ENCODE measurements around the gene SGK1. TPM values are rescaled to one million over a fixed set of nuclear protein-coding genes. Genes with fewer than 3 reads are reported as not detected.
A peak's percentile ranks its signal among the peaks of the same experiment; 100 is the strongest.
"Not testable (repeated sequence)": the region's sequence is repeated elsewhere in the genome, so short reads cannot be mapped to it uniquely, and the experiment has no call there.

Gene SGK1
- total and polyA plus RNA-seq, 10 donors: 12.3 to 80.1 (median 51.4) TPM

GRCh38 chr6:134238960-134239795, 78.7 kb downstream of the SGK1 start:
- H3K27ac ChIP-seq: peak overlapping the region in 3 of 8 donors; percentile 12 to 81 (median 78)
- H3K4me1 ChIP-seq: peaks cover 5 to 55% (median 26%) of the 10 kb centered on the region in 6 donors
- H3K36me3 ChIP-seq: no peaks in the 10 kb centered on the region
- no peaks in the 10 kb centered on the region for H3K9me3 ChIP-seq
- H3K27me3 ChIP-seq (replicated peaks in 1 of 7): no peaks in the 10 kb centered on the region
- DNase-seq: no peak
- intact Hi-C loops (cut with DNase I; ENCODE audit: low total_unique reads): no loop called here
- WGBS, 5 donors: 53 to 71% (median 62%) methylated on average over 6 of the region's 6 CpGs
- TF ChIP-seq CTCF (IDR thresholded peaks at IDR 0.05 in 8 of 11, conservative IDR thresholded peaks at IDR 0.05 in 3 of 11) (no peak), POLR2AphosphoS5 (IDR thresholded peaks at IDR 0.05) (peak in 1 of 3 donors; percentile 13), POLR2A (IDR thresholded peaks at IDR 0.05) (no peak)
- no peak overlapping the region for H3K4me3 ChIP-seq

GRCh38 chr6:134238006-134238405, 79.9 kb downstream of the SGK1 start:
- no peaks in the 10 kb centered on the region for H3K36me3 ChIP-seq
- DNase-seq: no peak
- H3K4me1 ChIP-seq: peaks cover 5 to 64% (median 26%) of the 10 kb centered on the region in 6 donors
- H3K27me3 ChIP-seq (replicated peaks in 1 of 7): no peaks in the 10 kb centered on the region
- H3K9me3 ChIP-seq: no peaks in the 10 kb centered on the region
- TF ChIP-seq POLR2AphosphoS5 (IDR thresholded peaks at IDR 0.05): no peak
- no peak for TF ChIP-seq CTCF (IDR thresholded peaks at IDR 0.05 in 8 of 11, conservative IDR thresholded peaks at IDR 0.05 in 3 of 11)
- TF ChIP-seq POLR2A (IDR thresholded peaks at IDR 0.05): no peak
- H3K4me3 ChIP-seq: no peak overlapping the region
- no peak overlapping the region for H3K27ac ChIP-seq
- WGBS, 5 donors: 81 to 91% (median 87%) methylated on average over 2 of the region's 2 CpGs
- intact Hi-C loops (cut with DNase I; ENCODE audit: low total_unique reads): no loop called here

DNA sequence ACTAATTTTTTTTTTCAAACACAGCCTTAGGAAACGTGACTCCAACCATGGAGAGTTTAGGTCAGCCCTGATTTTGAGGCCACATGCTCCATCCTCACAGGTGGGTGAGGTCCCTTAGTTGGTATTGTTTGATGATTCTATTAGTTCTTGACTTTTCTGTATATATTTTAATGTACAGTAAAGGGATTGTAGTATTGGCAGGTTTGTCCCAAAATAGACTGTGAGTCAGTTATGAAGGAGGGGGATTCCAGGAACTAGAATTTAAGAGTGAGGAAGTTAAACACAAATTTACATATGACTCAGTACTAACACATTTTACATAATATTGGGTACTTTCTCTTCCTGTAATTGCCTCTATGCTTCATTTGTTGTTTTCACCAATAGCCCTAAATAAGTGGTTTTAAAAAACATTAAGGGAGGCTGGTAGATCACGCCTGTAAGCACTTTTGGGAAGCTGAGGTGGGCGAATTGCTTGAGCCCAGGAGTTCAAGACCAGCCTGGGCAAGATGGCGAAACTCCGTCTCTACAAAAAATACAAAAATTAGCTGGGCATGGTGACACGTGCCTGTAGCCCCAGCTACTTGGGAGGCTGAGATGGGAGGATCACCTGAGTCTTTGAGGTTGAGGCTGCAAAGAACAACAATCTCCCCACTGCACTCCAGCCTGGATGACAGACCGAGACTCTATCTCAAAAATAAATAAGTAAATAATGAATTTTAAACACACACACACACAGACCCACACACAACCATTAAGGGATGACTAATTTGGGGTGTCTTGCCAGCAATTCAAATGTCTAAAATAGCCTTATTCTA, 81.8 kb downstream of the SGK1 start:
- intact Hi-C loops (cut with DNase I; ENCODE audit: low total_unique reads): no loop called here
- 51 to 65% (median 60%) methylated on average over 7 of the region's 7 CpGs for WGBS, 5 donors
- peak overlapping the region in 1 of 8 donors; percentile 40 for H3K4me3 ChIP-seq
- peak overlapping the region; percentile 22 to 87 (median 78) for H3K27ac ChIP-seq
- DNase-seq: no peak
- no peaks in the 10 kb centered on the region for H3K27me3 ChIP-seq (replicated peaks in 1 of 7)
- H3K4me1 ChIP-seq: peaks cover 5 to 70% (median 23%) of the 10 kb centered on the region in 6 donors
- no peaks in the 10 kb centered on the region for H3K9me3 ChIP-seq
- TF ChIP-seq POLR2AphosphoS5 (IDR thresholded peaks at IDR 0.05) (peak in 1 of 3 donors; percentile 28), CTCF (IDR thresholded peaks at IDR 0.05 in 8 of 11, conservative IDR thresholded peaks at IDR 0.05 in 3 of 11) (no peak)
- no peaks in the 10 kb centered on the region for H3K36me3 ChIP-seq

DNA sequence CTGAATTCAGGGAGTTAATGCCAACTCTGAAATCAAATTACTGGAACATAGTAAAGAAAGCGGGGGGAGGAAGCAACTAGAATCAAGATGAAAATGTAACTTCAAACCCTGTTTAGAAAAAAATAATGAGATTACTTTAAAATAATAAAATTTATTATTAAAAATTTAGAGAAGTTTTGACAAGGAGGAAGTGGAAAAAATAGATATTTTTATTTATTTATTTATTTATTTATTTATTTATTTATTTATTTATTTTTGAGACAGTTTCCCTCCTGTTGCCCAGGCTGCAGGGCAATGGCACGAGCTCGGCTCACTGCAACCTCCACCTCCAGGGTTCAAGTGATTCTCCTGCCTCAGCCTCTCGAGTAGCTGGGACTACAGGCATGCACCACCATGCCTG, 82.6 kb downstream of the SGK1 start:
- intact Hi-C loops (cut with DNase I; ENCODE audit: low total_unique reads): not testable (repeated sequence)
- H3K27ac ChIP-seq: peak overlapping the region; percentile 22 to 87 (median 78)
- WGBS, 5 donors: 77 to 90% (median 87%) methylated on average over 4 of the region's 4 CpGs

More for the DNA sequence above, 82.6 kb downstream of the SGK1 start:
- not testable (repeated sequence) for DNase-seq; H3K9me3 ChIP-seq; H3K4me3 ChIP-seq; H3K27me3 ChIP-seq (replicated peaks in 1 of 7); H3K36me3 ChIP-seq
- H3K4me1 ChIP-seq: peaks cover under 1 to 70% (median 22%) of the 10 kb centered on the region in 6 donors
